Coronary artery (tissue), 2 donors: ENCODE measurements around the gene SYNGR2.
A peak's percentile ranks its signal among the peaks of the same experiment; 100 is the strongest.

Experiments used
- DNase-seq: peaks from one replicate; pipeline ENCODE4 v3.0.0-alpha.2; 2017; ENCODE audit warnings: low spot score
- H3K27ac ChIP-seq, 2 donors: fragments of 200-600 bp; sonication (generic); one replicate each; pipeline ENCODE4 v1.5.1; 2016 to 2019
- H3K4me3 ChIP-seq: fragments of 200-600 bp; sonication (generic); 2 replicates; pipeline ENCODE4 v1.5.1; 2016; ENCODE audit warnings: mild to moderate bottlenecking, moderate library complexity
- CTCF ChIP-seq: fragments of 200-600 bp; sonication (generic); IDR thresholded peaks from one replicate; pipeline ENCODE4 v1.5.1; 2019; ENCODE audit warnings: antibody characterized with exemption

Gene SYNGR2

GRCh38 chr17:78172249-78173051 is 4.1 kb downstream of the SYNGR2 start:
- Histone ChIP-seq H3K4me3 (peak overlapping the region; percentile 32), H3K27ac (peak overlapping the region; percentile 87)
- DNase-seq: no peak
- no peak for TF ChIP-seq CTCF

- no peak for DNase-seq
- TF ChIP-seq CTCF: no peak
- no peak overlapping the region for H3K4me3 ChIP-seq
- H3K27ac ChIP-seq: peak overlapping the region; percentile 87
Measured at GRCh38 chr17:78173097-78173715, 4.8 kb downstream of the SYNGR2 start.

- Histone ChIP-seq H3K4me3 (peak overlapping the region; percentile 2), H3K27ac (peak overlapping the region; percentile 87)
- TF ChIP-seq CTCF: peak; percentile 67
- DNase-seq: peak; percentile 92
Measured at GRCh38 chr17:78174346-78174869, 6.0 kb downstream of the SYNGR2 start.

- no peak for DNase-seq
- Histone ChIP-seq H3K4me3 (peak overlapping the region; percentile 2), H3K27ac (peak overlapping the region; percentile 87)
- no peak for TF ChIP-seq CTCF
Measured at GRCh38 chr17:78174870-78175642, 6.7 kb downstream of the SYNGR2 start.

GRCh38 chr17:78175643-78175981 is 7.2 kb downstream of the SYNGR2 start:
- DNase-seq: no peak
- no peak for TF ChIP-seq CTCF
- peak overlapping the region; percentile 87 for H3K27ac ChIP-seq
- no peak overlapping the region for H3K4me3 ChIP-seq

- DNase-seq: no peak
- Histone ChIP-seq H3K27ac (peak overlapping the region; percentile 87), H3K4me3 (no peak overlapping the region)
- peak; percentile 49 for TF ChIP-seq CTCF
Measured at GRCh38 chr17:78176548-78177025, 8.2 kb downstream of the SYNGR2 start.
